Kidney epithelial cell (primary cell): Measurements from ENCODE around the gene OSBPL5. TPM values are rescaled to one million over a fixed set of nuclear protein-coding genes. Genes with fewer than 3 reads are reported as not detected.

ENCODE experiments used
- DNase-seq: peaks from one replicate; pipeline ENCODE4 v3.0.0-alpha.2; 2010; ENCODE audit warnings: low read depth
- H3K27me3 ChIP-seq: 2 replicates; pipeline ENCODE4 v1.6.0; 2011; ENCODE audit warnings: low read length; ENCODE audit not compliant: control insufficient read depth, insufficient read depth
- H3K36me3 ChIP-seq: 2 replicates; pipeline ENCODE4 v1.5.1; 2011; ENCODE audit warnings: low read length; ENCODE audit not compliant: control insufficient read depth, insufficient read depth
- H3K4me3 ChIP-seq: 2 replicates; pipeline ENCODE4 v1.5.1; 2011; ENCODE audit warnings: low read depth, mild to moderate bottlenecking, control low read depth, low read length
- total RNA-seq: library from RNA; depleted of rRNA; stranded (reverse); fragments of >200 nt; gene quantifications from 2 replicates; pipeline ENCODE4 v1.2.3, GENCODE V29; 2015
- TF ChIP-seq, protein P1 (sequence below): IDR thresholded peaks from 2 replicates; pipeline ENCODE4 v1.5.1; 2011; ENCODE audit warnings: mild to moderate bottlenecking, moderate library complexity, low read length, control low read depth, inconsistent platforms; ENCODE audit not compliant: insufficient read depth, poor library complexity, severe bottlenecking

The OSBPL5 gene
- total RNA-seq, 1 donor from 2014 or later = 10.2 TPM

DNA sequence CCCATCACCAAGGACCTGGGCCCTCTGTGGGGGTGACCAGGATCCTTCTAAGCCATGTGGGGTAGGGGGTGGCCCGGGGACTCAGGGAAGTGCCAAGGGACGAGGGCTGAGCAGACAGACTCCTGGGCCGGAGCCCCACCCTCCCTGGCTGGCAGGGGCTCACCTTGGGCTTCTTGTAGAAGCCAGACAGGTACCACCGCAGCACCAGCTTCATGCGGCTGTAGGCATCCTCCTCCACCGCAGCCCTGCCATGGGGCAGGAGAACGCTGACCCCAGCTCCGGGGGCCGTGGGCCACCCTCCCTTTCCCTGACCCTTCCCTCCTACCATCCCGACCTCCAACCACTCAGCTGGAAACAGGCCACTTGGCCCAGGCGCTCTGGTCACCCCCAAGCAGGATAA is 62.0 kb downstream of the OSBPL5 start:
- no peak overlapping the region for H3K4me3 ChIP-seq
- no peak for DNase-seq
- no peaks in the 10 kb centered on the region for H3K27me3 ChIP-seq
- H3K36me3 ChIP-seq = no peaks in the 10 kb centered on the region
- TF ChIP-seq, protein P1, sequence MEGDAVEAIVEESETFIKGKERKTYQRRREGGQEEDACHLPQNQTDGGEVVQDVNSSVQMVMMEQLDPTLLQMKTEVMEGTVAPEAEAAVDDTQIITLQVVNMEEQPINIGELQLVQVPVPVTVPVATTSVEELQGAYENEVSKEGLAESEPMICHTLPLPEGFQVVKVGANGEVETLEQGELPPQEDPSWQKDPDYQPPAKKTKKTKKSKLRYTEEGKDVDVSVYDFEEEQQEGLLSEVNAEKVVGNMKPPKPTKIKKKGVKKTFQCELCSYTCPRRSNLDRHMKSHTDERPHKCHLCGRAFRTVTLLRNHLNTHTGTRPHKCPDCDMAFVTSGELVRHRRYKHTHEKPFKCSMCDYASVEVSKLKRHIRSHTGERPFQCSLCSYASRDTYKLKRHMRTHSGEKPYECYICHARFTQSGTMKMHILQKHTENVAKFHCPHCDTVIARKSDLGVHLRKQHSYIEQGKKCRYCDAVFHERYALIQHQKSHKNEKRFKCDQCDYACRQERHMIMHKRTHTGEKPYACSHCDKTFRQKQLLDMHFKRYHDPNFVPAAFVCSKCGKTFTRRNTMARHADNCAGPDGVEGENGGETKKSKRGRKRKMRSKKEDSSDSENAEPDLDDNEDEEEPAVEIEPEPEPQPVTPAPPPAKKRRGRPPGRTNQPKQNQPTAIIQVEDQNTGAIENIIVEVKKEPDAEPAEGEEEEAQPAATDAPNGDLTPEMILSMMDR = no peak

- Histone ChIP-seq H3K36me3 (no peaks in the 10 kb centered on the region), H3K4me3 (no peak overlapping the region), H3K27me3 (no peaks in the 10 kb centered on the region)
- TF ChIP-seq, protein P1 = no peak
- DNase-seq = no peak
Observed at GRCh38 chr11:3102641-3102921, 62.5 kb downstream of the OSBPL5 start.

GRCh38 chr11:3101921-3102640 is 63.0 kb downstream of the OSBPL5 start:
- no peaks in the 10 kb centered on the region for H3K27me3 ChIP-seq
- no peaks in the 10 kb centered on the region for H3K36me3 ChIP-seq
- H3K4me3 ChIP-seq = no peak overlapping the region
- TF ChIP-seq, protein P1 = no peak
- DNase-seq = no peak

GRCh38 chr11:3099178-3099577 is 65.9 kb downstream of the OSBPL5 start:
- TF ChIP-seq, protein P1 = no peak
- no peak for DNase-seq
- H3K4me3 ChIP-seq = no peak overlapping the region
- H3K27me3 ChIP-seq = no peaks in the 10 kb centered on the region
- no peaks in the 10 kb centered on the region for H3K36me3 ChIP-seq

GRCh38 chr11:3096909-3097530 is 68.1 kb downstream of the OSBPL5 start:
- Histone ChIP-seq H3K36me3 (no peaks in the 10 kb centered on the region), H3K27me3 (no peaks in the 10 kb centered on the region), H3K4me3 (no peak overlapping the region)
- TF ChIP-seq, protein P1 = no peak
- no peak for DNase-seq
